Measurements from ENCODE around the gene SSTR5. TPM values are rescaled to one million over a fixed set of nuclear protein-coding genes. Genes with fewer than 3 reads are reported as not detected.

Gene SSTR5
- total RNA-seq, 4 donors from 2014 or later = 1.5 TPM; not detected in 3

DNA sequence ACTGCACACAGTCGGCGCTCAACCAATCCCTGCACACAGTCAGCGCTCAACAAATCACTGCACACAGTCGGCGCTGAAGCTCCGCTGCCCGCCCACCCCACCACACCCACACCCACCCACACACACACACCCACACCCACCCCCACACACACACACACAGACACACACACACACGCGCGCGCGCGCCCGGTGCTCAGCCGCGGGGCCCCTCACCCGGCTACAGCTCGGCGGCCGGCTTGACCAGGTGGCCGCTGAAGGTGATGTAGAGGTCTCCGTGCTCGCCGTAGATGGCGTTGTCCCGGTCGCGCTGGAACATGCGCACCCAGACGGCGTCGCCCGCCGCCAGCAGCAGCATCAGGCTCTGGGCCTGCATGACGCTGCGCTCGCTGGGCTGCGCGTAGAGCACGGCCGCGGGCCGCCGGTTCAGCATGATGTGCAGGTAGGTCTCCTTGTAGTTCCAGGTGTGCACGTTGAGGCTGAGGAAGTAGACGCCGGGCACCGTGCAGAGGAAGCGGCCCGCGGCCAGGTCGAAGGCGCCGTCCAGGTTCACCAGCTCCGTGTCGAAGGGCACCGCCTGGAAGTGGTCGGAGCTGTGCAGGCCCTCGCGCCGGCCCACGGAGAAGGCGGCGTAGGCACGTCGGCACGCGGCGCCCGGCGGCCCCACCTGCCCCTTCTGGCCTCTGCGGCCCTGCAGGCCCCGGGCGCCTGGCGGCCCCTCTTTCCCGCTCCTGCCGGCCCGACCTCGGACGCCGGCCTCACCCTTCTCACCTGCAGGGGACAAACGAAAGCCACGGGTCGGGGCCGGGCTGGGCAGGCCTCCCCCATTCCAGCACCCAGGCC lies 21.0 kb downstream of the SSTR5 start:
- Histone ChIP-seq H3K27me3 (peaks cover 71% of the 10 kb centered on the region), H3K27ac (no peak overlapping the region), H3K4me1 (peaks cover 19% of the 10 kb centered on the region), H3K9me3 (no peaks in the 10 kb centered on the region), H3K4me3 (no peak overlapping the region), H3K36me3 (no peaks in the 10 kb centered on the region)
- TF ChIP-seq CTCF (IDR thresholded peaks at IDR 0.05) (no peak), EP300 (IDR thresholded peaks at IDR 0.05) (no peak), POLR2AphosphoS5 (IDR thresholded peaks at IDR 0.05) (no peak), POLR2A (IDR thresholded peaks at IDR 0.05) (no peak)
- WGBS = 31% methylated on average over 20 of the region's 85 CpGs
- DNase-seq (ENCODE audit: low spot score in 2 of 2) = no peak

DNA sequence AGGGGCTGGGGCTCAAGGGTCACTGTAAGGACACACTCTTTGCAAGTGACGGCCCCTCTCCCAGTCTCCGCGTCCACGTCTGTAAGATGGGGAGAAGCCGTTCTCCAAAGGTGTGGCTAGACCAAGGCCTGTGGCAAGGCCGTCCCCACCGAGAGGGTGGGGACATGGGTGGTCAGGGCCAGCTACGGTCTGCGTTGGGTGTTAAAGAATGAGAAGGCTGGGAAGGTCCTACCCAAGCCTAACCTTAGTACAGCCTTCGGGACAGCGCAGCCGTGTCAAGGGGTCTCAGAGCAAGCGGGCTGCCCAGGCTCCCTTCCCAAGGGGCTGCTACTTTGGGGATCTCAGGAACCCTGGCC lies 21.6 kb downstream of the SSTR5 start:
- Histone ChIP-seq H3K4me1 (peaks cover 17% of the 10 kb centered on the region), H3K27me3 (peaks cover 71% of the 10 kb centered on the region), H3K4me3 (no peak overlapping the region), H3K9me3 (no peaks in the 10 kb centered on the region), H3K36me3 (no peaks in the 10 kb centered on the region), H3K27ac (no peak overlapping the region)
- whole genome bisulfite sequencing = 60% methylated on average over 2 of the region's 13 CpGs
- no peak for TF ChIP-seq POLR2AphosphoS5 (IDR thresholded peaks at IDR 0.05)
- no peak for DNase-seq (ENCODE audit: low spot score in 2 of 2)

DNA sequence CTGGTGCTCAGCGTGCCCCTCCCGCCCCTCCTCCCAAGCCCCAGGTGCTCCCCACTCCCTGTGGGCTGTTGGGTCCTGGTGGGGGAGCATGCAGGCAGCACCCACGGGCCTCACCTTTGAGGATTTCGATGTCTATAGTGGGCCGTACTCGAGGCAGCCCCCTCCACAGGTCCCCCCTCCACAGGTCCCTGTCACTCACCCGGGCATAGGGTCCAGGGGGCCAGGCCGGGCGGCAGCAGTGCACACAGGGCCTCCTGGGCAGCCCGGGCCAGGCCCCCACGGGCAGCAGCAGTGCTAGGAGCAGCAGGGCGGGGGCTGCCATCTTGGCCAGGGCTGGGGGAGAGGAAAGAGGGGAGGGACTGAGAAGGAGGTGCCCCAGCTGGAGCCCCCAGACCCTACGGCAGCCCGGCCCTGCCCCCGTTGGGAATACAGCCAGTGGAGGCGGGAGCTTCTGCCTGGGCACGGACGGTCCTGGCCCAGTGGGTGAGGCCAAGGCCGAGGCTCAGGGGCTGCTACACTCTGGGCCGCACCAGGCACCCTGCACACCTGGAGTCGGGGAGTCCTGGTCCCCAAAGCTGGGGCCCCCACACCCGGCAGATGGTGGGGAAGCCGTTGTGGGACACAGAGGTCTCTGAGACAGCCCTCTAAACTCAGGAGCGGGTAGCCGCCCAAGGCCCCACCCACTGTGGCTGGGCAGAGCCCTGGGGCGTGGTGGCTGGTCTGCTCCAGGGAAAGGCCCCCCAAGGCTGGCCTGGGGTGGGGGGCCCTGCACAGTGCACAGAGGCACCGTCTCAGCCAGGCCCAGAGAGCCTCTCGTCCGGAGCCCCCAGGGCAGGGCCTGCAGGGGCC lies 22.3 kb downstream of the SSTR5 start:
- no peaks in the 10 kb centered on the region for H3K9me3 ChIP-seq
- 55% methylated on average over 2 of the region's 29 CpGs for WGBS
- H3K27me3 ChIP-seq = peaks cover 71% of the 10 kb centered on the region
- H3K4me1 ChIP-seq = peaks cover 10% of the 10 kb centered on the region
- H3K27ac ChIP-seq = no peak overlapping the region
- H3K4me3 ChIP-seq = no peak overlapping the region
- no peaks in the 10 kb centered on the region for H3K36me3 ChIP-seq
- DNase-seq (ENCODE audit: low spot score in 2 of 2) = no peak
- TF ChIP-seq CTCF (IDR thresholded peaks at IDR 0.05) (no peak), POLR2A (IDR thresholded peaks at IDR 0.05) (no peak), EP300 (IDR thresholded peaks at IDR 0.05) (no peak), POLR2AphosphoS5 (IDR thresholded peaks at IDR 0.05) (no peak)

GRCh38 chr16:1095450-1096168 lies 23.1 kb downstream of the SSTR5 start:
- no peak overlapping the region for H3K27ac ChIP-seq
- 30% methylated on average over 4 of the region's 16 CpGs for WGBS
- no peak for TF ChIP-seq POLR2AphosphoS5 (IDR thresholded peaks at IDR 0.05)
- no peak for TF ChIP-seq EP300 (IDR thresholded peaks at IDR 0.05)
- TF ChIP-seq CTCF (IDR thresholded peaks at IDR 0.05) = no peak
- no peak for TF ChIP-seq POLR2A (IDR thresholded peaks at IDR 0.05)
- H3K36me3 ChIP-seq = no peaks in the 10 kb centered on the region
- no peak for DNase-seq (ENCODE audit: low spot score in 2 of 2)
- peaks cover 2% of the 10 kb centered on the region for H3K4me1 ChIP-seq
- no peaks in the 10 kb centered on the region for H3K9me3 ChIP-seq
- no peak overlapping the region for H3K4me3 ChIP-seq
- peaks cover 71% of the 10 kb centered on the region for H3K27me3 ChIP-seq

GRCh38 chr16:1096169-1097082 lies 23.9 kb downstream of the SSTR5 start, which contains the start of gene C1QTNF8:
TSS of gene C1QTNF8 (minus strand) at chr16:1096244. CDS start at chr16:1094922, 1,322 bp downstream.
- Histone ChIP-seq H3K27ac (no peak within 1 kb of the TSS), H3K4me3 (no peak within 1 kb of the TSS), H3K4me1 (no peaks in the 10 kb centered on the region), H3K36me3 (no peaks in the 10 kb centered on the region), H3K27me3 (peaks cover 71% of the 10 kb centered on the region), H3K9me3 (no peaks in the 10 kb centered on the region)
- 82% methylated on average over 18 of the region's 55 CpGs for WGBS
- DNase-seq (ENCODE audit: low spot score in 2 of 2) = no peak
- TF ChIP-seq EP300 (IDR thresholded peaks at IDR 0.05) (no peak), POLR2A (IDR thresholded peaks at IDR 0.05) (no peak), CTCF (IDR thresholded peaks at IDR 0.05) (no peak), POLR2AphosphoS5 (IDR thresholded peaks at IDR 0.05) (no peak)
